ENCODE data around the gene ATG4D. TPM values are rescaled to one million over a fixed set of nuclear protein-coding genes. Genes with fewer than 3 reads are reported as not detected.
"Not testable (repeated sequence)": the region's sequence is repeated elsewhere in the genome, so short reads cannot be mapped to it uniquely, and the experiment has no call there.

The ATG4D gene
- polyA plus RNA-seq, 1 of the 3 experiments (the other 2 are of a cell fraction), result 22.6 TPM

DNA sequence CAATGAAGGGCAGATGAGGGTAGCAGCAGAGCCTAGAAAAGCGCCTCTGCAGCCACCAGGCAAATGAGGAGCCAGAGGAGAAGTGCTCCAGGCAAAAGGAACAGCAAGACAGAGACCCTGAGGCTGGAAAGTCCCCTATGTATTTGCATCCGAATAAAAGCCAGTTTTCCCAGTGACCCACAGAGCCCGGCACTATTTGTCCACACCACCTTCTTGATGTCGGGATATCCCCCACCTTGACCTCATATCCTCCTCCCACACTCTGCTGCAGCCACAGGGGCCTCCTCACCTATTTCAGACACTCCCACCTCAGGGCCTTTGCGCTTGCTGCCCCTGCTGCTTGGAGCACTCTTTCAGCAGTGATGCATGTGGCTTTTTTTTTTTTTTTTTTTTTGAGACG lies 6.6 kb downstream of the ATG4D start:
- CTCF ChIA-PET, result interaction anchor here (3.9 kb wide), 1 partner anchor 8 kb away, joined by 19 read pairs; the partner anchor contains the start of gene ATG4D
- Histone ChIP-seq H3K4me1 (ENCODE audit: control insufficient read depth in 1 of 2, insufficient read depth in 2 of 2, low read depth in 1 of 2, low read length in 1 of 2) (no peaks in the 10 kb centered on the region), H3K9me2 (no peaks in the 10 kb centered on the region), H3K9me3 (no peaks in the 10 kb centered on the region), H3K79me2 (ENCODE audit: insufficient read depth) (peaks cover 13% of the 10 kb centered on the region), H3K27me3 (ENCODE audit: insufficient read depth) (no peaks in the 10 kb centered on the region), H4K20me1 (ENCODE audit: insufficient read depth) (0 out of 2 replicates have a peak, but pooled peaks cover 3% of the 10 kb centered on the region), H2AFZ (ENCODE audit: low read depth) (no peak overlapping the region), H3K9ac (no peak overlapping the region), H3K4me2 (no peak overlapping the region), H3K4me3 (ENCODE audit: low read depth in 2 of 2, low read length in 1 of 2) (no peak overlapping the region), H3K36me3 (replicated peaks in 1 of 2; ENCODE audit: control insufficient read depth in 1 of 2, insufficient read depth in 2 of 2, low read length in 1 of 2) (peaks cover 20 to 30% of the 10 kb centered on the region in 2 experiments), H3F3A (replicated peaks; ENCODE audit: insufficient read depth) (peaks cover 13% of the 10 kb centered on the region), H3K27ac (ENCODE audit: low read depth in 2 of 2, low read length in 1 of 2) (no peak overlapping the region)
- TF ChIP-seq, protein P1, sequence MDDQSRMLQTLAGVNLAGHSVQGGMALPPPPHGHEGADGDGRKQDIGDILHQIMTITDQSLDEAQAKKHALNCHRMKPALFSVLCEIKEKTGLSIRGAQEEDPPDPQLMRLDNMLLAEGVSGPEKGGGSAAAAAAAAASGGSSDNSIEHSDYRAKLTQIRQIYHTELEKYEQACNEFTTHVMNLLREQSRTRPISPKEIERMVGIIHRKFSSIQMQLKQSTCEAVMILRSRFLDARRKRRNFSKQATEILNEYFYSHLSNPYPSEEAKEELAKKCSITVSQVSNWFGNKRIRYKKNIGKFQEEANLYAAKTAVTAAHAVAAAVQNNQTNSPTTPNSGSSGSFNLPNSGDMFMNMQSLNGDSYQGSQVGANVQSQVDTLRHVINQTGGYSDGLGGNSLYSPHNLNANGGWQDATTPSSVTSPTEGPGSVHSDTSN (IDR thresholded peaks at IDR 0.05), result no peak
- no peak for TF ChIP-seq TCF12 (IDR thresholded peaks at IDR 0.05)
- TF ChIP-seq GATA2 (CRISPR knock-in tag; IDR thresholded peaks at IDR 0.05), result no peak
- TF ChIP-seq, protein P2, sequence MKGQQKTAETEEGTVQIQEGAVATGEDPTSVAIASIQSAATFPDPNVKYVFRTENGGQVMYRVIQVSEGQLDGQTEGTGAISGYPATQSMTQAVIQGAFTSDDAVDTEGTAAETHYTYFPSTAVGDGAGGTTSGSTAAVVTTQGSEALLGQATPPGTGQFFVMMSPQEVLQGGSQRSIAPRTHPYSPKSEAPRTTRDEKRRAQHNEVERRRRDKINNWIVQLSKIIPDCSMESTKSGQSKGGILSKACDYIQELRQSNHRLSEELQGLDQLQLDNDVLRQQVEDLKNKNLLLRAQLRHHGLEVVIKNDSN (IDR thresholded peaks at IDR 0.05; ENCODE audit: borderline replicate concordance, low read depth), result no peak
- TF ChIP-seq FOSL2 (IDR thresholded peaks at IDR 0.05; ENCODE audit: borderline replicate concordance, low read depth), result no peak
- TF ChIP-seq, protein P3, sequence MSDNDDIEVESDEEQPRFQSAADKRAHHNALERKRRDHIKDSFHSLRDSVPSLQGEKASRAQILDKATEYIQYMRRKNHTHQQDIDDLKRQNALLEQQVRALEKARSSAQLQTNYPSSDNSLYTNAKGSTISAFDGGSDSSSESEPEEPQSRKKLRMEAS (IDR thresholded peaks at IDR 0.05; ENCODE audit: low read depth), result no peak
- TF ChIP-seq, protein P4, sequence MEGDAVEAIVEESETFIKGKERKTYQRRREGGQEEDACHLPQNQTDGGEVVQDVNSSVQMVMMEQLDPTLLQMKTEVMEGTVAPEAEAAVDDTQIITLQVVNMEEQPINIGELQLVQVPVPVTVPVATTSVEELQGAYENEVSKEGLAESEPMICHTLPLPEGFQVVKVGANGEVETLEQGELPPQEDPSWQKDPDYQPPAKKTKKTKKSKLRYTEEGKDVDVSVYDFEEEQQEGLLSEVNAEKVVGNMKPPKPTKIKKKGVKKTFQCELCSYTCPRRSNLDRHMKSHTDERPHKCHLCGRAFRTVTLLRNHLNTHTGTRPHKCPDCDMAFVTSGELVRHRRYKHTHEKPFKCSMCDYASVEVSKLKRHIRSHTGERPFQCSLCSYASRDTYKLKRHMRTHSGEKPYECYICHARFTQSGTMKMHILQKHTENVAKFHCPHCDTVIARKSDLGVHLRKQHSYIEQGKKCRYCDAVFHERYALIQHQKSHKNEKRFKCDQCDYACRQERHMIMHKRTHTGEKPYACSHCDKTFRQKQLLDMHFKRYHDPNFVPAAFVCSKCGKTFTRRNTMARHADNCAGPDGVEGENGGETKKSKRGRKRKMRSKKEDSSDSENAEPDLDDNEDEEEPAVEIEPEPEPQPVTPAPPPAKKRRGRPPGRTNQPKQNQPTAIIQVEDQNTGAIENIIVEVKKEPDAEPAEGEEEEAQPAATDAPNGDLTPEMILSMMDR (IDR thresholded peaks at IDR 0.05), result no peak
- DNase-seq, result no peak
- POLR2A ChIA-PET, result no interaction called here
- 99% methylated on average over 6 of the region's 6 CpGs for WGBS (ENCODE audit: low lambda C conversion rate)

DNA sequence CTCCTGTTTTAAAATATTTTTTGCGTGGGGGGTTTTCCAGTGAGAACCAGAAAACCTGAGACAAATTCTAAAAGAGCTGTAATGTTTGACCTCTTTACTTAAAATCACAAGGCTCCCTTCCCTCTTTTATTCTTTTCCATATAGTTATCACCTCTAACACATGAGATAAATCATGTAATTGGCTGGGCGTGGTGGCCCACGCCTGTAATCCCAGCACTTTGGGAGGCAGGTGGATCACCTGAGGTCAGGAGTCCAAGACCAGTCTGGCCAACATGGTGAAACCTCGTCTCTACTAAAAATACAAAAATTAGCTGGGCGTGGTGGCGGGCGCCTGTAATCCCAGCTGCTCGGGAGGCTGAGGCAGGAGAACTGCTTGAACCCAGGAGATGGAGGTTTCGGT lies 7.3 kb downstream of the ATG4D start:
- H2AFZ ChIP-seq (ENCODE audit: low read depth); POLR2A ChIA-PET; H3K4me3 ChIP-seq (ENCODE audit: low read depth in 2 of 2, low read length in 1 of 2); H3K27me3 ChIP-seq (ENCODE audit: insufficient read depth); H3K4me2 ChIP-seq; H3K9me3 ChIP-seq; H4K20me1 ChIP-seq (ENCODE audit: insufficient read depth); H3K9ac ChIP-seq; DNase-seq; H3K4me1 ChIP-seq (ENCODE audit: control insufficient read depth in 1 of 2, insufficient read depth in 2 of 2, low read depth in 1 of 2, low read length in 1 of 2); H3K79me2 ChIP-seq (ENCODE audit: insufficient read depth); H3K27ac ChIP-seq (ENCODE audit: low read depth in 2 of 2, low read length in 1 of 2); H3K9me2 ChIP-seq: not testable (repeated sequence)
- CTCF ChIA-PET, result interaction anchor here (0.8 to 3.9 kb wide), 4 partner anchors 9 to 313 kb away, joined by 3 to 19 read pairs (median 3); partner anchors contain the start of genes ATG4D and KRI1
- Histone ChIP-seq H3K36me3 (replicated peaks in 1 of 2; ENCODE audit: control insufficient read depth in 1 of 2, insufficient read depth in 2 of 2, low read length in 1 of 2) (peaks cover 20 to 35% of the 10 kb centered on the region in 2 experiments), H3F3A (replicated peaks; ENCODE audit: insufficient read depth) (peaks cover 13% of the 10 kb centered on the region)
- 95% methylated on average over 7 of the region's 9 CpGs for WGBS (ENCODE audit: low lambda C conversion rate)

Data from SK-N-SH (cell line).